H54 (cell line): ENCODE measurements around the gene C1orf105.
A peak's percentile ranks its signal among the peaks of the same experiment; 100 is the strongest.
"Not testable (repeated sequence)": the region's sequence is repeated elsewhere in the genome, so short reads cannot be mapped to it uniquely, and the experiment has no call there.

Experiments used
- DNase-seq: peaks from one replicate; pipeline ENCODE4 v3.0.0; 2011; ENCODE audit warnings: low spot score, mixed read lengths; ENCODE audit not compliant: insufficient read length
- FAIRE-seq: peaks from 3 replicates; lab custom pipeline; 2011; peaks lifted over from hg19 to GRCh38; lab: Jason Lieb, UNC
- POLR2A ChIP-seq: IDR thresholded peaks from 2 replicates; pipeline ENCODE4 v1.6.1; 2011; ENCODE audit warnings: low read depth, mild to moderate bottlenecking, low read length

The C1orf105 gene

DNA sequence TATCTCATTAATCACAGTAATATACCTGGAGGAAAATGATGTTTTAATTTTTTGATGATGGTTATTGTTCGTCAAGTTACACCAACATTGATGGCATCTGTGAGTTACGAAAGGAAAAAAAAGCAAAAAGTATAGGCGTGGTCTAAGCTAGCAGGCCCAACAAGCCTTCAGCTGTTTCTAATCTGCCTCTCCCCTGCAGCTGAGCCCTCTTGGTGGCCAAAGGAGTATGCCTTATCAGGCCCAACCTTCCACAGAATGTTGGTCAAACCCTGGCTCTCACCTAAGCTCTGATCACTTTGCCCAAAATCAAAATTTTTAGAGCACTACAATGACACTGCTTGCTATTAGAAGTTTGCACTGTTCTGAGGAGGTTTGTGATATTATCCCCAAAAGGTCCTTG is 4.9 kb downstream of the C1orf105 start:
- DNase-seq (no peak), FAIRE-seq (no peak)
- TF ChIP-seq POLR2A, result no peak

DNA sequence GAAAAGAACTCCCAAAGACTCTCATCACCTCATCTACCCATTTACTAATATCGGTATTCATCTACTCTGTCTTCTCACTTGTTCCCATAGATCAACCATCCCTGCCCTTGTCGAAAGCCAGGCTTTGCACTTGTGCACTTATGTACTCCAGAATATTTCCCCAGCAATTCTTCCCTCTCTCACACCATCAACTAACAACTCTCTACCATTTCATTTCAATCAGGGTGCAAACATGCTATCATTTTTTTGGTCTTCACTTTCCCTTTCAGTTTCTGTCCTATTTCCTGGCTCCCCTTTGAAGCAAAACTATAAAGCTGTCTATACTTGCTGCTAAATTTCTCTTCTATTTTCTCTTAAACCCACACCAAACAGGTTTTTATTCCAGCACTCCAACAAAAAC is 6.7 kb downstream of the C1orf105 start:
- TF ChIP-seq POLR2A, result no peak
- no peak for FAIRE-seq
- DNase-seq, result no peak

DNA sequence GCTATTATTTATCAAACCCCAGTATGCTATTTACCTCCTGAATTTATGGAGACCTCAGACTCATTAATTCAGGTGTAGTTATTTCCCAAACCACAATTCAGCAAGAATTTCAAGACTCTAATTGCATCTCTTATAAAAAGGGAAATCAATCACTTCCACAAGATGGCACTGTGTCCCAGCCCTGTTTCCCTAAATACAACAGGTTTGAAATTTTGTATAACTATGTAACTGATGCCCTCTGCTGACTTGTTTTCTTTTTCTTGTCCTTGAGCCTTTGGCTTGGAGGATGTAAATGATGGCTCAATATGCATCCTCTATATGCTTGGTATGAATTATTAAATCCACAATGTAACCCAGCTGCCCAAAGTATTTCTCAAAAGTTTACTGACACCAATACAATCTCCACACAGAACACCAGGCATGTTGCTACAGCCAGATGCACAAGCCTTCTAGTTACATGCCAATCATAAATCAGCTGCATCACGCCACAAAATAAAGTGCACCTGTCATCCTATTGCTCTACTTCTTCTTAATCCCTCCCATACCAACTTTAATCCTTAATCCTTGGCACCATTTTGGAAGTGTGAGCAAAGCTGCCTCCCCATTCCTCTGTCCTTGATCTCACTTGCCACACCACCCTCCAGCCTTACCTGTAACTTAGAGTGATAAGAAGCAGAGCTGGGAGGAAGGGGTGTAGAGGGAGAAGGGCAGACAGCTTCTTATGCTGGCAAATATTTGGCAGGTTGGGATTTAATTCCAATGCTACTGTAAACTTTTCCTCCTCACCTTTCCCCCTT is 9.0 kb downstream of the C1orf105 start:
- FAIRE-seq (peak; percentile 30), DNase-seq (no peak)
- TF ChIP-seq POLR2A, result no peak

DNA sequence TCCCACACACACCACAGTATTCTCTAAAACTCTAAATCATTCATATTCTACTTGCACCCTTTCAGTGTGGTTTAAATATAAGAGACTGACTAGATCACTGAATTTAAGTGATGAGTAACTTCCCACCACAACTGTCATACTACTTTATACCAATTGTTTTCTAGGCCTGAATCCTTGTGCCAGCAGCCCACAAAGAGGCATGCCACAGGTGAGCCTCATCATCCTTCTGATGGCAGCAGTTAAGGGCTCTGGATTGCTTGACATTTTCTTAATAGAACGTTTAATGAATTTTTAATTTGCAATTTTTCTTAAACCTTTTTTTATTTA is 9.6 kb downstream of the C1orf105 start:
- TF ChIP-seq POLR2A, result no peak
- FAIRE-seq (no peak), DNase-seq (no peak)

DNA sequence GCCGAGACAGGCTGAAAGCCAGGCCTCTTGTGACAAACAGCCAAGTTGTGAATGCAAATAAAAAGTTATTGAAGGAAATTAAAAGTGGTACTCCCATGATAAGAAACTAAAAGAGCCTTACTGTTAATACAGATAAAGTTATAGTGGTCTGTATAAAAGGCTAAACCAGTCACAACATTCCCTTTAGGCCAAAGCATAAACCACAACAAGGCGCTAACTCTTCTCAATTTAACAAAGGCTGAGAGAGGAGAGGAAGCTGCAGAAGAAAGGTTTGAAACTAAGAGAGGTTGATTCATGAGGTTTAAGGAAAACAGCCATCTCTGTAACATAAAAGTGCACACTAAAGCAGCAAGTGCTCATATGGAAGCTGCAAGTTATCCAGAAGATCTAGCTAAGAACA is 10.7 kb downstream of the C1orf105 start:
- FAIRE-seq, result no peak
- no peak for TF ChIP-seq POLR2A
- no peak for DNase-seq

DNA sequence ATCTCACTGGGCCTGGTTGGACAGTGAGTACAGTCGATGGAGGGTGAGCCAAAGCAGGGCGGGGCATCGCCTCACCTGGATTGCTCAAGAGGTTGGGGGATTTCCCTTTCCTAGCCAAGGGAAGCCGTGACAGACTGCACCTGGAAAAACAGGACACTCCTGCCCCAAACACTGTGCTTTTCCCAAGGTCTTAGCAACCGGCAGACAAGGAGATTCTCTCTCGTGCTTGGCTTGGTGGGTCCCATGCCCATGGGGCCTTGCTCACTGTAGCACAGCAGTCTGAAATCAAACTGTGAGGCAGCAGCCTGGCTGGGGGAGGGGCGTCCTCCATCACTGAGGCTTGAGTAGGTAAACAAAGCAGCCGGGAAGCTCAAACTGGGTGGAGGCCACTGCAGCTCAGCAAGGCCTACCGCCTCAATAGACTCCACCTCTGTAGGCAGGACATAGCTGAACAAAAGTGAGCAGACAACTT is 11.3 kb downstream of the C1orf105 start:
- FAIRE-seq, result no peak
- no peak for DNase-seq
- no peak for TF ChIP-seq POLR2A

DNA sequence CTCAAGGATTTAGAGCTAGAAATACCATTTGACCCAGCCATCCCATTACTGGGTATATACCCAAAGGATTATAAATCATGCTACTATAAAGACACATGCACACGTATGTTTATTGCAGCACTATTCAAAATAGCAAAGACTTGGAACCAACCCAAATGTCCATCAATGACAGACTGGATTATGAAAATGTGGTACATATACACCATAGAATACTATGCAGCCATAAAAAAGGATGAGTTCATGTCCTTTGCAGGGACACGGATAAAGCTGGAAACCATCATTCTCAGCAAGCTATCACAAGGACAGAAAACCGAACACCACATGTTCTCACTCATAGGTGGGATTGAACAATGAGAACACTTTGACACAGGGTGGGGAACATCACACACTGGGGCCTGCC is 16.7 kb downstream of the C1orf105 start:
- DNase-seq, FAIRE-seq: not testable (repeated sequence)

DNA sequence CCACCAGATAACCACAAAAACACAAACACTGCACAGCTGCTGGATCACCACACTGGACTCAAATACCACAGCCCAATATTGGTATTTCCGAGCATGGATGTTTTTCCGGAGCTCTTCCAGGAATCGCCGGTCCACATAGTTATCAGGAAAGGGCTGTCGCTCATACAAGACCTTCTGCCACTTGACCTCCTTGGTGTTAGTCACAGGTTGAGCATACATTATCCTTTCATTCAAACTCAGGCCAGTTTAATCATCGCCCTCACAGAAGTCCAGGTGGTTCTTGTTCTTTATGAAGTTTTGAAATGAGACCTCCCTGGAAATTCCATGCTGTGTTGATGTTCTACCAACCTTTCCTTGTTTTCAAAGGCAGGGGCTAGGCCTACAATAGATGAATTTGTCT is 21.9 kb downstream of the C1orf105 start:
- DNase-seq, result no peak
- no peak for TF ChIP-seq POLR2A
- no peak for FAIRE-seq

DNA sequence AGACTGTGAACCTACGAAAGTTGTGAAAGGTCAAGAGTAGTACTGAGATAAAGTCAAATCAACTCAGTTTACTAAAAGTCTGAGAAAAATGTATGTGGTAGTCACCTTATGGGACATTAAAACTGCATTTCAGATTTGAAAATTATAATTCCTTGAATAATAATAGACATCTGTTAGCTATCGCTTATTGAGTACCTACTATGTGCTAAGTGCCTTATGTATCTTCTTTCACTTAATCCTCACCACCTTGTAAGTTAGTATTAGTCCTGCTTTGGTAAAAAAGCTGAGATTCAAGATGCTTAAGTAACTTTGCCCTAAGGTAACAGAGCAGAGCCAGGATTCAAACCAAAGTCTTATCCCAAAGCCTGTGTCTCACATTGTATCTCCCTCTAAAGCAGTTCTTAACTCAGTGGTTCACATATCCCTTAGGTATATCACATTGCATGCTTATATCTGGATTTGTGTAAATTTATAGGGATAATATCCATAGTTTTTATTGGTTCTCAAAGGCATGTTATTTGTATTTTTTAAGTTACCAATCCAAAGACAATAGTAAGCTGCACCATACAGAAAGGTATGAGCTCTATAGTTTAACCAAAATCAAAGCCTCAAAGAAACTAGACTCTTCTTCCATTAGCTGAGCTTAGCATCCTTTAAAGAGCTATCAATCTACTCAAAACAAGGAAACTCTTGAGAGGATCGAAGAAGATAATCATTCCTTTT is 22.5 kb downstream of the C1orf105 start:
- TF ChIP-seq POLR2A, result no peak
- DNase-seq, result no peak
- FAIRE-seq, result no peak

DNA sequence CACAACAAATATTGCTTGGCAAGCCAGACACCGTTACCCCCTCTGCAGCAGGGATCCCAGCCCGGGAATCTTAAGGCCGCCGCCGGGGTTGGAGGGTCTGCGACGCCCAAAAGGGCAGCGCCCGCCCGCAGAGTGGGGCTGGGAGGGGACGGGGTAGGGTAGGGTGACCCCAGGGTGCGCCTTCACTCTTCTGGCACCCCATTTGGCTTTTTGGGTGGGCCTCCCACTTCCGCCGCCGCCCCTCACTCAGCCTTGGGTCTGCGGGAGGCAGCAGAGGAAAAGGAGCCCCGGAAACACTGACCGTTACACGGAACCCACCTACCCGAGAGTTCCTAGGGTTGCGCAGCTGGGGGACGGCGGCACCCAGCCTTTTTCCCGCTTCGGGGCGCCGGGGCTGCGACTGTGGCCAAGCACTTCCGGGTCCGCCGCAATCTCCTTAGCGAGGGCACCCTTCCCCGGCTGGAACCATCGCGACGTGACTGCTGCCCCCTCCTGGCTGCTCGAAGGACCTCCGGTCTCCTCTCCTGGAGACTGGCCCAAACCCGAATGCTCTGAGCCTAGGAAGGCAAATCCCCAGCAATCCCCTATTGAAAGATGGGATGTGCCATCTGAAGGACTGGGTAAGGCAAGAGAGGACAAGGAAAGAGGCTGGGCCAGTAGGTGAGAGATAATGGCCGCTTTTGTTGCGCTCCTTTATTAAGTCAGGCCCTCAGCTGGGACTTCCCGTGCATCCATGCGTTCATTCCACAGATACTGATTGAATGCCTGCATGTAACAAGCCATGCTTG is 23.4 kb downstream of the C1orf105 start, which contains the start of gene PIGC:
TSS of gene PIGC (minus strand) at position 404 of the 788 bp plus-strand sequence. CDS start 1,447 bp downstream, outside the sequence.
- FAIRE-seq, result peak; percentile 38
- peak; percentile 68 for TF ChIP-seq POLR2A
- peak; percentile 87 for DNase-seq

DNA sequence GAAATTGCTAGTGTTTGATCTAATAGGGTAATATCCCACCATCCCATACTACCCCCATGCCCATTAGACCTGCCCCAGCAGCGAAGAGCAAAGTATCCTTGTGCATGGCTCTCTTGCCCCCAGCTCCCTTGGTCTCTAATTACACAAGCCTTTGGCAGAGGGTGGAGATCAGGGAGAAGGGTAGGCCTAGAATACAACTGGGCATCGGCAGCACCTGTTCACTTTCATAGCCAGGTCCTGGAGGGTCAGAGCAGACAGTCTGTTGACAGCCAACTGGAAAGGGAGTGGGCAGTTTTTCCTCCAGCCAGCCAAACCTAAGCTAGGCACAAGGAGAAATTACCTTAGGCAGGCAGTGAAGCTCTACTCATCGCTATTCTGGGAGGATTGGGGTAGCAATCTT is 26.1 kb downstream of the C1orf105 start:
- no peak for TF ChIP-seq POLR2A
- no peak for FAIRE-seq
- DNase-seq, result no peak

DNA sequence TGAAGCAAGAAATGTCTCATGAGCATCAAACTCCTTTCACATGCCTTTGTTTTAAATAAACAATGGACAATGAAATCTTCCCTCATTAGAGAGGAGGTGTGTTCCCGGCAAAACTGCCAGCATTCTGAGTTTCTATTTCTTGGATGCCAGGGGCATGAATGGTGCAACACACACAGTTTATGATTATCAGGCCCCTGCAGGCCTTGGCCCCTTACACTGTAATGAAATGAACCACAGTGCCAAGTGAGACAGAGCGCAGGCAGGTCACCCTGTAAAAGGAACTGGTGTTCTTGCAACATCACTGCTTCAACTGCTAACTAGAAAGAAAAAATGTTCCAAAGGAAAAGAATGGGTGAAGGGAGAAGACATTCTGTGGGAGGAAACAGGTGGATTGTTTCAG is 27.2 kb downstream of the C1orf105 start:
- TF ChIP-seq POLR2A, result no peak
- DNase-seq, result no peak
- FAIRE-seq, result no peak

DNA sequence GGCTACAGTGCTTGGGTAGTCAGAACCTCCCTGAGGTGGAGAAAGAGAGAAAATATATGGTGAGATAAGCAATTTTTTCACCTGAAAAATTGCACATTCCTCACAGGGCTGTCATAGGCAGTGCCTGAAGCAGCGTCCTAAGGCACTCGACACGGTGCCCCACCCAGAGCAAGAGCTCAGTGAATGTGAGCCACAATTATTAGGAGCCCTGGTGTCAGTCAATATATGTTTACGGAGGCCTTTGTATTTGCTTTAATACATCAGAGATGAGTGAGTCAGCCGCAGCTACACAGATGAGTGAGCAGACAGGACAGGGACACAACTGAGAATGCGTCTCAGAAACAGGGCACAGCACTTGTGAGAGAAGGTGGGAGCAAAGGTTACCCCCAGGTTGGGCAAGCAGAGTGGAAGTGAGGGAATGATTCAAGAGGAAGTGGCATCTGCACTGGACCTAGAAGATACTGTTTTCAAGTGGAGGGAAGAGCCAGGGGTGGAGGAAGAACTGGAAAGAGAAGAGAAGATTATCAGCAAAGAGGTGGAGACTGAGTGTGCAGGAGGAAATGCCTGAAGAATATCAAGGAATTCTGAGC is 28.6 kb downstream of the C1orf105 start:
- no peak for TF ChIP-seq POLR2A
- FAIRE-seq, result no peak
- DNase-seq, result no peak
